Measurements from ENCODE around the gene IGFBP5. TPM values are rescaled to one million over a fixed set of nuclear protein-coding genes. Genes with fewer than 3 reads are reported as not detected.

The IGFBP5 gene
- total and polyA plus RNA-seq, 2 donors (not counting 3 experiments of a cell fraction or from before 2014, with no cell fraction given) = 0.06 TPM; not detected in 1

DNA sequence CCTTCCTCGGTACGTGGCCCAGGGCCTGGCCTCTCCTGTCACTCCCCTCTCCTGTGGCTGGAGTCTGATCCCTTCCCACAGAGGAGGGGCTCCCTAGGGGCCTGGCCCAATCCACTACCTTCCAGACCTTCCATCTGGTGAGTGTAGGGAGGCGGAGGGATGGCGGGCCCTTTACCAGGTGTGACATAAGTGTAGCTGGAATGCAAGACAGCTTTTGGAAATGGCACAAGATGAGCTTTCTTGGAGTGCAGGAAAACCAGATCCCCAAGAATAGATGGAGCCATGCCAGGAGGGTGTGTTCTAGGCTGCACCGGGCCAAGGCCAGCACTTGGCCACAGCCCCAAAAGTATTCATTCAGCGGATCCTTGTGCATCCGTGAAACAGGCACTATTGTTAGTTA is 30.1 kb downstream of the IGFBP5 start:
- Histone ChIP-seq H3K27me3 (ENCODE audit: control insufficient read depth in 2 of 2, insufficient read depth in 2 of 2, low read length in 2 of 2) (no peaks in the 10 kb centered on the region), H3K79me2 (ENCODE audit: control insufficient read depth, insufficient read depth, low read length) (no peaks in the 10 kb centered on the region), H3K27ac (ENCODE audit: insufficient read depth, low read depth, low read length) (no peak overlapping the region), H3K4me2 (ENCODE audit: insufficient read depth, low read length) (no peak overlapping the region), H3K9me3 (replicated peaks; ENCODE audit: control insufficient read depth, insufficient read depth, low read length) (no peaks in the 10 kb centered on the region), H3K9ac (replicated peaks; ENCODE audit: extremely low read depth, insufficient read depth, low read length) (no peak overlapping the region), H3K4me3 (replicated peaks in 1 of 3; ENCODE audit: insufficient read depth in 1 of 3, low read depth in 1 of 3, low read length in 3 of 3) (no peak overlapping the region), H3K9me1 (replicated peaks; ENCODE audit: control insufficient read depth, extremely low read depth, insufficient read depth, low read length) (no peaks in the 10 kb centered on the region), H3K4me1 (ENCODE audit: control insufficient read depth, extremely low read depth, insufficient read depth, low read length) (peaks cover 8% of the 10 kb centered on the region), H2AFZ (ENCODE audit: low read depth, low read length) (no peak overlapping the region), H4K20me1 (replicated peaks; ENCODE audit: control insufficient read depth, extremely low read depth, insufficient read depth, low read length) (no peaks in the 10 kb centered on the region), H3K36me3 (ENCODE audit: control insufficient read depth in 2 of 2, extremely low read depth in 1 of 2, insufficient read depth in 2 of 2, low read length in 2 of 2) (peaks cover 0 to 2% of the 10 kb centered on the region in 2 experiments)
- intact Hi-C loops (cut with micrococcal nuclease) (loop anchor here (5.0 kb wide), 3 partner anchors 68 to 443 kb away; no protein-coding TSS in a partner anchor), dilution Hi-C loops (cut with MboI; ENCODE audit: extremely low pct_ligation_motif_present, low sequenced_read_pairs) (no loop called here)
- TF ChIP-seq MYC (IDR thresholded peaks at IDR 0.05; ENCODE audit: low read depth, low read length) (no peak), POLR2AphosphoS5 (IDR thresholded peaks at IDR 0.05; ENCODE audit: insufficient read depth, low read depth, low read length) (no peak), JUN (IDR thresholded peaks at IDR 0.05; ENCODE audit: borderline replicate concordance, insufficient read depth, insufficient read length, low read depth) (no peak), FOS (IDR thresholded peaks at IDR 0.05; ENCODE audit: borderline replicate concordance, insufficient read depth, low read length) (no peak), POLR2A (IDR thresholded peaks at IDR 0.05; ENCODE audit: low read depth, low read length) (no peak), GATA2 (IDR thresholded peaks at IDR 0.05; ENCODE audit: insufficient read depth, insufficient read length, low read depth, low read length) (no peak), EZH2 (IDR thresholded peaks at IDR 0.05; ENCODE audit: borderline replicate concordance, low read depth, low read length, severe bottlenecking) (no peak)
- TF ChIP-seq, protein P1, sequence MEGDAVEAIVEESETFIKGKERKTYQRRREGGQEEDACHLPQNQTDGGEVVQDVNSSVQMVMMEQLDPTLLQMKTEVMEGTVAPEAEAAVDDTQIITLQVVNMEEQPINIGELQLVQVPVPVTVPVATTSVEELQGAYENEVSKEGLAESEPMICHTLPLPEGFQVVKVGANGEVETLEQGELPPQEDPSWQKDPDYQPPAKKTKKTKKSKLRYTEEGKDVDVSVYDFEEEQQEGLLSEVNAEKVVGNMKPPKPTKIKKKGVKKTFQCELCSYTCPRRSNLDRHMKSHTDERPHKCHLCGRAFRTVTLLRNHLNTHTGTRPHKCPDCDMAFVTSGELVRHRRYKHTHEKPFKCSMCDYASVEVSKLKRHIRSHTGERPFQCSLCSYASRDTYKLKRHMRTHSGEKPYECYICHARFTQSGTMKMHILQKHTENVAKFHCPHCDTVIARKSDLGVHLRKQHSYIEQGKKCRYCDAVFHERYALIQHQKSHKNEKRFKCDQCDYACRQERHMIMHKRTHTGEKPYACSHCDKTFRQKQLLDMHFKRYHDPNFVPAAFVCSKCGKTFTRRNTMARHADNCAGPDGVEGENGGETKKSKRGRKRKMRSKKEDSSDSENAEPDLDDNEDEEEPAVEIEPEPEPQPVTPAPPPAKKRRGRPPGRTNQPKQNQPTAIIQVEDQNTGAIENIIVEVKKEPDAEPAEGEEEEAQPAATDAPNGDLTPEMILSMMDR (IDR thresholded peaks at IDR 0.05; ENCODE audit: extremely low read depth in 1 of 2, insufficient read depth in 1 of 2, low read depth in 1 of 2, low read length in 2 of 2) = no peak
- TF ChIP-seq, protein P2, sequence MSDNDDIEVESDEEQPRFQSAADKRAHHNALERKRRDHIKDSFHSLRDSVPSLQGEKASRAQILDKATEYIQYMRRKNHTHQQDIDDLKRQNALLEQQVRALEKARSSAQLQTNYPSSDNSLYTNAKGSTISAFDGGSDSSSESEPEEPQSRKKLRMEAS (IDR thresholded peaks at IDR 0.05; ENCODE audit: insufficient read depth, insufficient read length) = no peak
- FAIRE-seq = no peak
- DNase-seq (ENCODE audit: low read depth, low spot score) = no peak
- POLR2A ChIA-PET = no interaction called here
- no TSS peak for BruUV-seq (replicated peaks)
- CTCF ChIA-PET = interaction anchor here (0.8 to 12.6 kb wide), 10 partner anchors 18 to 631 kb away, joined by 3 to 583 read pairs (median 7); no protein-coding TSS in a partner anchor
